Neuronal stem cell (in vitro differentiated cells): ENCODE measurements around the gene HOXA13.

Experiments
- DNase-seq: peaks from one replicate; pipeline ENCODE4 v3.0.0-alpha.2; 2013; ENCODE audit warnings: low spot score
- H2AFZ ChIP-seq: one replicate; pipeline ENCODE4 v1.6.1; 2013; ENCODE audit warnings: mild to moderate bottlenecking, low read length, inconsistent platforms
- H2AK5ac ChIP-seq: 2 replicates; pipeline ENCODE4 v1.6.1; 2013; ENCODE audit warnings: low read depth, mild to moderate bottlenecking, inconsistent platforms, low read length, moderate library complexity, mixed read lengths
- H2BK120ac ChIP-seq: 2 replicates; pipeline ENCODE4 v1.6.1; 2013; ENCODE audit warnings: low read depth, mild to moderate bottlenecking, inconsistent platforms, low read length, moderate library complexity, mixed read lengths
- H2BK12ac ChIP-seq: one replicate; pipeline ENCODE4 v1.6.1; 2013; ENCODE audit warnings: low read length, inconsistent platforms
- H2BK15ac ChIP-seq: 2 replicates; pipeline ENCODE4 v1.6.1; 2013; ENCODE audit warnings: mild to moderate bottlenecking, low read length, inconsistent platforms, mixed read lengths
- H2BK5ac ChIP-seq: one replicate; pipeline ENCODE4 v1.6.1; 2013; ENCODE audit warnings: inconsistent platforms, mild to moderate bottlenecking, low read length, moderate library complexity
- H3K14ac ChIP-seq: one replicate; pipeline ENCODE4 v1.6.1; 2013; ENCODE audit warnings: low read length, inconsistent platforms
- H3K18ac ChIP-seq: 2 replicates; pipeline ENCODE4 v1.6.1; 2013; ENCODE audit warnings: low read length, inconsistent platforms
- H3K23ac ChIP-seq: 2 replicates; pipeline ENCODE4 v1.6.1; 2013; ENCODE audit warnings: low read depth, mild to moderate bottlenecking, mixed read lengths, low read length, inconsistent platforms; ENCODE audit not compliant: poor library complexity
- H3K27ac ChIP-seq: replicated peaks from 3 replicates; pipeline ENCODE4 v1.5.1; 2013; ENCODE audit warnings: low read length, inconsistent platforms
- H3K27me3 ChIP-seq, 3 experiments: 2 replicates each; pipeline ENCODE4 v1.6.1; 2013; ENCODE audit warnings: low read length in 3 of 3, mild to moderate bottlenecking in 2 of 3, inconsistent platforms in 1 of 3, low read depth in 1 of 3, mixed read lengths in 1 of 3, moderate library complexity in 1 of 3; ENCODE audit not compliant: control insufficient read depth in 3 of 3, insufficient read depth in 3 of 3
- H3K36me3 ChIP-seq, 2 donors: replicated peaks in 1 of 2; 2 replicates each; pipeline ENCODE4 v1.6.1; 2013; ENCODE audit warnings: low read length in 2 of 2; ENCODE audit not compliant: control insufficient read depth in 2 of 2, insufficient read depth in 2 of 2
- H3K4ac ChIP-seq: 2 replicates; pipeline ENCODE4 v1.6.1; 2013; ENCODE audit warnings: inconsistent platforms, mild to moderate bottlenecking, low read length, moderate library complexity
- H3K4me1 ChIP-seq, 2 donors: 1 replicate in 1 of 2; 2 replicates in 1 of 2; pipeline ENCODE4 v1.6.1; 2013; ENCODE audit warnings: low read length in 2 of 2, low read depth in 1 of 2; ENCODE audit not compliant: control insufficient read depth in 2 of 2, insufficient read depth in 1 of 2
- H3K4me2 ChIP-seq: one replicate; pipeline ENCODE4 v1.6.1; 2013; ENCODE audit warnings: mild to moderate bottlenecking, low read length, inconsistent platforms; ENCODE audit not compliant: insufficient read depth, poor library complexity, severe bottlenecking
- H3K4me3 ChIP-seq, 2 donors: 2 replicates each; pipeline ENCODE4 v1.5.1; 2013; ENCODE audit warnings: low read length in 2 of 2, mild to moderate bottlenecking in 2 of 2, inconsistent platforms in 1 of 2, moderate library complexity in 1 of 2
- H3K79me1 ChIP-seq: one replicate; pipeline ENCODE4 v1.6.1; 2013; ENCODE audit warnings: low read depth, mild to moderate bottlenecking, inconsistent platforms, low read length, moderate library complexity
- H3K9ac ChIP-seq: one replicate; pipeline ENCODE4 v1.6.1; 2013; ENCODE audit warnings: mild to moderate bottlenecking, low read depth, low read length, inconsistent platforms; ENCODE audit not compliant: poor library complexity
- H3K9me3 ChIP-seq, 2 donors: replicated peaks in 1 of 2; 2 replicates each; pipeline versions ENCODE3 to v1.6.1; 2013; ENCODE audit warnings: low read length in 2 of 2, mild to moderate bottlenecking in 2 of 2, inconsistent platforms in 1 of 2, low read depth in 1 of 2, mixed read lengths in 1 of 2, moderate library complexity in 1 of 2; ENCODE audit not compliant: control insufficient read depth in 2 of 2, insufficient read depth in 1 of 2
- H4K8ac ChIP-seq: one replicate; pipeline ENCODE4 v1.6.1; 2013; ENCODE audit warnings: low read depth, mild to moderate bottlenecking, inconsistent platforms, low read length, moderate library complexity
- H4K91ac ChIP-seq: one replicate; pipeline ENCODE4 v1.6.1; 2013; ENCODE audit warnings: low read length, low read depth, mild to moderate bottlenecking, inconsistent platforms; ENCODE audit not compliant: poor library complexity
- WGBS, 2 donors: extraction: QIAGEN DNeasy Blood & Tissue Kit; methylation state at CpG; one replicate each; pipeline ENCODE4 v1.1.7; 2013; ENCODE audit warnings: missing lambda C conversion rate in 2 of 2, mixed read lengths in 1 of 2; ENCODE audit not compliant: insufficient read length in 2 of 2, insufficient replicate concordance in 1 of 2; ENCODE audit errors: extremely low coverage in 2 of 2; 5-methylcytosine and 5-hydroxymethylcytosine counted together

HOXA13 gene

GRCh38 chr7:27242555-27243339 is 42.9 kb upstream of the HOXA13 start, which contains the start of gene EVX1:
Gene EVX1, plus strand, starts transcription at chr7:27242802. Its CDS starts 229 bp downstream, at chr7:27243031.
- Histone ChIP-seq H3K9ac (no peak within 1 kb of the TSS), H3K18ac (peak within 1 kb of the TSS; percentile 27), H2BK12ac (no peak within 1 kb of the TSS), H3K9me3 (peaks cover 3 to 10% of the 10 kb centered on the region in 2 donors), H3K4ac (no peak within 1 kb of the TSS), H2BK5ac (no peak within 1 kb of the TSS), H3K4me1 (peaks cover 3 to 14% of the 10 kb centered on the region in 2 donors), H3K36me3 (no peaks in the 10 kb centered on the region), H3K79me1 (no peaks in the 10 kb centered on the region), H3K4me3 (peak within 1 kb of the TSS in 1 of 2 donors; percentile 40), H3K27ac (no peak within 1 kb of the TSS), H2BK15ac (no peak within 1 kb of the TSS), H3K14ac (no peak within 1 kb of the TSS), H3K4me2 (no peak within 1 kb of the TSS), H4K91ac (no peak within 1 kb of the TSS), H4K8ac (no peak within 1 kb of the TSS), H2AFZ (peak within 1 kb of the TSS; percentile 51), H3K27me3 (peaks cover 80 to 100% (median 98%) of the 10 kb centered on the region in 3 experiments), H3K23ac (peak within 1 kb of the TSS; percentile 11), H2AK5ac (peak within 1 kb of the TSS; percentile 64), H2BK120ac (no peak within 1 kb of the TSS)
- DNase-seq, result no peak
- WGBS, 2 donors, result no CpG with 5 or more reads among the region's 62 CpGs

- Histone ChIP-seq H2BK120ac (no peak overlapping the region), H3K9me3 (peaks cover 3 to 10% of the 10 kb centered on the region in 2 donors), H4K8ac (no peak overlapping the region), H3K18ac (no peak overlapping the region), H2BK12ac (no peak overlapping the region), H2AK5ac (no peak overlapping the region), H3K23ac (no peak overlapping the region), H3K4ac (no peak overlapping the region), H3K36me3 (no peaks in the 10 kb centered on the region), H3K27me3 (peaks cover 74 to 100% (median 98%) of the 10 kb centered on the region in 3 experiments), H4K91ac (no peak overlapping the region), H3K27ac (no peak overlapping the region), H3K4me3 (no peak overlapping the region), H2AFZ (peak overlapping the region; percentile 51), H3K4me2 (no peak overlapping the region), H3K14ac (no peak overlapping the region), H3K79me1 (no peaks in the 10 kb centered on the region), H3K9ac (no peak overlapping the region), H3K4me1 (peaks cover 3 to 14% of the 10 kb centered on the region in 2 donors), H2BK5ac (no peak overlapping the region), H2BK15ac (no peak overlapping the region)
- WGBS, 2 donors, result no CpG with 5 or more reads among the region's 14 CpGs
- no peak for DNase-seq
Observed at GRCh38 chr7:27242154-27242553, 42.3 kb upstream of the HOXA13 start.

- DNase-seq, result no peak
- Histone ChIP-seq H3K4ac (no peak overlapping the region), H3K18ac (no peak overlapping the region), H3K27ac (no peak overlapping the region), H3K36me3 (no peaks in the 10 kb centered on the region), H3K4me2 (no peak overlapping the region), H2BK12ac (no peak overlapping the region), H3K9ac (no peak overlapping the region), H3K23ac (no peak overlapping the region), H3K27me3 (peaks cover 73 to 100% (median 98%) of the 10 kb centered on the region in 3 experiments), H2BK15ac (no peak overlapping the region), H2AK5ac (no peak overlapping the region), H3K9me3 (peaks cover 3 to 10% of the 10 kb centered on the region in 2 donors), H3K14ac (no peak overlapping the region), H2BK5ac (no peak overlapping the region), H2BK120ac (no peak overlapping the region), H4K8ac (no peak overlapping the region), H3K4me1 (peaks cover 3 to 14% of the 10 kb centered on the region in 2 donors), H2AFZ (no peak overlapping the region), H3K79me1 (no peaks in the 10 kb centered on the region), H3K4me3 (no peak overlapping the region), H4K91ac (no peak overlapping the region)
- no CpG with 5 or more reads among the region's 17 CpGs for WGBS, 2 donors
Observed at GRCh38 chr7:27241189-27242056, 41.5 kb upstream of the HOXA13 start.
